Liver (tissue), 9 donors: ENCODE results near the gene RBPJ. TPM values are rescaled to one million over a fixed set of nuclear protein-coding genes. Genes with fewer than 3 reads are reported as not detected.
A peak's percentile ranks its signal among the peaks of the same experiment; 100 is the strongest.

Experiments
- DNase-seq: peaks from one replicate; pipeline ENCODE4 v3.0.0-alpha.2; 2017; ENCODE audit warnings: low spot score
- H3K27ac ChIP-seq, 2 donors: one replicate each; pipeline ENCODE4 v1.7.0; 2013; ENCODE audit warnings: inconsistent platforms in 2 of 2, low read length in 2 of 2, control low read depth in 1 of 2, low read depth in 1 of 2, mild to moderate bottlenecking in 1 of 2
- H3K27me3 ChIP-seq, 4 donors: one replicate each; pipeline versions ENCODE4 v1.6.1 to v1.7.0; 2013; ENCODE audit warnings: low read length in 3 of 4, inconsistent platforms in 1 of 4, mild to moderate bottlenecking in 1 of 4, moderate library complexity in 1 of 4; ENCODE audit not compliant: control insufficient read depth in 4 of 4, insufficient read depth in 4 of 4
- H3K36me3 ChIP-seq, 4 donors: one replicate each; pipeline versions ENCODE4 v1.6.1 to v1.7.0; 2013; ENCODE audit warnings: low read length in 3 of 4, mild to moderate bottlenecking in 3 of 4, low read depth in 1 of 4, moderate library complexity in 1 of 4; ENCODE audit not compliant: control insufficient read depth in 4 of 4, insufficient read depth in 3 of 4
- H3K4me1 ChIP-seq, 4 donors: one replicate each; pipeline versions ENCODE4 v1.6.1 to v1.7.0; 2013; ENCODE audit warnings: low read length in 3 of 4, mild to moderate bottlenecking in 3 of 4, moderate library complexity in 1 of 4; ENCODE audit not compliant: control insufficient read depth in 4 of 4, insufficient read depth in 4 of 4
- H3K4me3 ChIP-seq, 3 donors: one replicate each; pipeline versions ENCODE4 v1.6.1 to v1.7.0; 2013; ENCODE audit warnings: low read length in 3 of 3, control low read depth in 1 of 3, low read depth in 1 of 3, mild to moderate bottlenecking in 1 of 3
- H3K9ac ChIP-seq, 2 donors: one replicate each; pipeline ENCODE4 v1.7.0; 2013; ENCODE audit warnings: low read length in 2 of 2, mild to moderate bottlenecking in 2 of 2, moderate library complexity in 2 of 2, control low read depth in 1 of 2, low read depth in 1 of 2
- H3K9me3 ChIP-seq, 4 donors: one replicate each; pipeline versions ENCODE4 v1.6.1 to v1.7.0; 2013; ENCODE audit warnings: low read length in 3 of 4; ENCODE audit not compliant: control insufficient read depth in 4 of 4
- ATF3 ChIP-seq: IDR thresholded peaks from 2 replicates; pipeline ENCODE4 v1.6.1; 2016; ENCODE audit warnings: antibody characterized with exemption
- CTCF ChIP-seq: fragments of 150-350 bp; IDR thresholded peaks from 2 replicates; pipeline ENCODE4 v1.5.1; 2017; ENCODE audit warnings: improper control_type of control experiment, low read depth, low read length; ENCODE audit not compliant: missing input control
- EGR1 ChIP-seq, 2 donors: IDR thresholded peaks; 2 replicates each; pipeline ENCODE4 v1.6.1; 2016 to 2018; ENCODE audit warnings: antibody characterized with exemption in 2 of 2, low read depth in 2 of 2
- FOXA1 ChIP-seq: IDR thresholded peaks from 2 replicates; pipeline ENCODE4 v1.6.1; 2016; ENCODE audit warnings: antibody characterized with exemption
- GABPA ChIP-seq, 2 donors: IDR thresholded peaks in 1 of 2; conservative IDR thresholded peaks in 1 of 2; 2 replicates each; pipeline ENCODE4 v1.6.1; 2016; ENCODE audit warnings: antibody characterized with exemption in 2 of 2, mild to moderate bottlenecking in 1 of 2, moderate library complexity in 1 of 2
- HNF4A ChIP-seq, 2 donors: conservative IDR thresholded peaks; 2 replicates each; pipeline ENCODE4 v1.6.1; 2016; ENCODE audit warnings: antibody characterized with exemption in 2 of 2, mild to moderate bottlenecking in 2 of 2
- HNF4G ChIP-seq: IDR thresholded peaks from 2 replicates; pipeline ENCODE4 v1.6.1; 2016; ENCODE audit warnings: antibody characterized with exemption
- JUND ChIP-seq, 2 donors: IDR thresholded peaks; 2 replicates each; pipeline ENCODE4 v1.6.1; 2016; ENCODE audit warnings: antibody characterized with exemption in 2 of 2
- MAX ChIP-seq: IDR thresholded peaks from 2 replicates; pipeline ENCODE4 v1.6.1; 2016; ENCODE audit warnings: antibody characterized with exemption
- NR2F2 ChIP-seq: IDR thresholded peaks from 2 replicates; pipeline ENCODE4 v1.6.1; 2016; ENCODE audit warnings: antibody characterized with exemption
- RAD21 ChIP-seq, 2 donors: IDR thresholded peaks; 2 replicates each; pipeline ENCODE4 v1.6.1; 2016; ENCODE audit warnings: antibody characterized with exemption in 2 of 2, mild to moderate bottlenecking in 2 of 2
- REST ChIP-seq: IDR thresholded peaks from 2 replicates; pipeline ENCODE4 v1.6.1; 2016; ENCODE audit warnings: antibody characterized with exemption, mild to moderate bottlenecking
- RXRA ChIP-seq, 2 donors: IDR thresholded peaks; 2 replicates each; pipeline ENCODE4 v1.6.1; 2017 to 2018; ENCODE audit warnings: antibody characterized with exemption in 2 of 2, mild to moderate bottlenecking in 1 of 2
- SP1 ChIP-seq: IDR thresholded peaks from 2 replicates; pipeline ENCODE4 v1.6.1; 2018; ENCODE audit warnings: antibody characterized with exemption, mild to moderate bottlenecking
- TAF1 ChIP-seq: conservative IDR thresholded peaks from 2 replicates; pipeline ENCODE4 v1.6.1; 2016; ENCODE audit warnings: antibody characterized with exemption, mild to moderate bottlenecking
- YY1 ChIP-seq: IDR thresholded peaks from 2 replicates; pipeline ENCODE4 v1.6.1; 2016; ENCODE audit warnings: antibody characterized with exemption, mild to moderate bottlenecking
- WGBS: extraction: QIAGEN DNeasy Blood & Tissue Kit; methylation state at CpG from one replicate; pipeline ENCODE4 v1.1.7; 2013; 5-methylcytosine and 5-hydroxymethylcytosine counted together
- polyA plus RNA-seq, 2 donors: library from polyadenylated mRNA; stranded (reverse) in 1 of 2; unstranded in 1 of 2; fragments of 200-250 nt in 1 of 2; fragments of >200 nt in 1 of 2; fragmentation: Nextera tagmentation in 1 of 2; extraction: Ambion mirVana in 1 of 2; gene quantifications; one replicate each; pipeline versions ENCODE4 v1.2.1 to v1.2.3, GENCODE V29; 2013 to 2015
- total RNA-seq, 2 donors: library from RNA; depleted of rRNA; stranded (reverse); fragments of >200 nt; gene quantifications; one replicate each; pipeline ENCODE4 v1.2.3, GENCODE V29; 2014
- TF ChIP-seq, protein P1 (sequence below): IDR thresholded peaks from 2 replicates; pipeline ENCODE4 v1.6.1; 2016; ENCODE audit warnings: antibody characterized with exemption
- donor health status: healthy.
- donor health status: healthy.
- donor health status: healthy.
- donor health status: healthy.
- donor health status: healthy.

The RBPJ gene
- total and polyA plus RNA-seq, 4 donors, result 8.0 to 32.2 (median 22.9) TPM

- Histone ChIP-seq H3K9ac (no peak overlapping the region), H3K9me3 (no peaks in the 10 kb centered on the region), H3K27ac (no peak overlapping the region), H3K4me3 (no peak overlapping the region), H3K27me3 (no peaks in the 10 kb centered on the region), H3K4me1 (no peaks in the 10 kb centered on the region), H3K36me3 (peaks cover 0 to 11% (median 9%) of the 10 kb centered on the region in 4 donors)
- DNase-seq, result no peak
- WGBS, result 83% methylated on average over 3 of the region's 3 CpGs
- TF ChIP-seq ATF3 (no peak), SP1 (no peak), TAF1 (no peak), CTCF (peak; percentile 15), RAD21 (IDR thresholded peaks at IDR 0.05) (peak in 1 of 2 donors; percentile 31), GABPA (IDR thresholded peaks at IDR 0.05 in 1 of 2, conservative IDR thresholded peaks at IDR 0.05 in 1 of 2) (no peak), MAX (no peak), NR2F2 (no peak)
These were observed 84.0 kb downstream of the RBPJ start for GRCh38 chr4:26404743-26405206.

GRCh38 chr4:26406346-26406975, 85.6 kb downstream of the RBPJ start:
- no peak overlapping the region for H3K9ac ChIP-seq
- no peak overlapping the region for H3K4me3 ChIP-seq
- no peaks in the 10 kb centered on the region for H3K9me3 ChIP-seq
- no peak overlapping the region for H3K27ac ChIP-seq
- DNase-seq, result no peak
- no peak for TF ChIP-seq HNF4A (conservative IDR thresholded peaks at IDR 0.05)
- TF ChIP-seq NR2F2, result no peak
- no peak for TF ChIP-seq REST
- no peak for TF ChIP-seq MAX
- TF ChIP-seq EGR1 (IDR thresholded peaks at IDR 0.05; ENCODE audit: low read depth in 2 of 2), result no peak
- TF ChIP-seq RXRA (IDR thresholded peaks at IDR 0.05), result no peak
- TF ChIP-seq, protein P1, sequence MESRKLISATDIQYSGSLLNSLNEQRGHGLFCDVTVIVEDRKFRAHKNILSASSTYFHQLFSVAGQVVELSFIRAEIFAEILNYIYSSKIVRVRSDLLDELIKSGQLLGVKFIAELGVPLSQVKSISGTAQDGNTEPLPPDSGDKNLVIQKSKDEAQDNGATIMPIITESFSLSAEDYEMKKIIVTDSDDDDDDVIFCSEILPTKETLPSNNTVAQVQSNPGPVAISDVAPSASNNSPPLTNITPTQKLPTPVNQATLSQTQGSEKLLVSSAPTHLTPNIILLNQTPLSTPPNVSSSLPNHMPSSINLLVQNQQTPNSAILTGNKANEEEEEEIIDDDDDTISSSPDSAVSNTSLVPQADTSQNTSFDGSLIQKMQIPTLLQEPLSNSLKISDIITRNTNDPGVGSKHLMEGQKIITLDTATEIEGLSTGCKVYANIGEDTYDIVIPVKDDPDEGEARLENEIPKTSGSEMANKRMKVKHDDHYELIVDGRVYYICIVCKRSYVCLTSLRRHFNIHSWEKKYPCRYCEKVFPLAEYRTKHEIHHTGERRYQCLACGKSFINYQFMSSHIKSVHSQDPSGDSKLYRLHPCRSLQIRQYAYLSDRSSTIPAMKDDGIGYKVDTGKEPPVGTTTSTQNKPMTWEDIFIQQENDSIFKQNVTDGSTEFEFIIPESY, result no peak
- no peak for TF ChIP-seq JUND (IDR thresholded peaks at IDR 0.05)
- no peak for TF ChIP-seq FOXA1
- TF ChIP-seq SP1, result no peak
- no peak for TF ChIP-seq YY1
- TF ChIP-seq HNF4G, result no peak
- TF ChIP-seq TAF1, result no peak
- no peaks in the 10 kb centered on the region for H3K4me1 ChIP-seq
- WGBS, result 93% methylated on average over 4 of the region's 4 CpGs
- no peaks in the 10 kb centered on the region for H3K27me3 ChIP-seq
- peaks cover 0 to 11% (median 9%) of the 10 kb centered on the region in 4 donors for H3K36me3 ChIP-seq
